Activated effector memory CD4-positive, alpha-beta T cell treated with anti-CD3 and anti-CD28 coated beads, Interleukin-2, amount 50 U/mL, for 16 hours (primary cell): ENCODE data around the gene HEATR1.
"Not testable (repeated sequence)": the region's sequence is repeated elsewhere in the genome, so short reads cannot be mapped to it uniquely, and the experiment has no call there.

Experiments
- DNase-seq: peaks from one replicate; pipeline ENCODE4 v3.0.0-alpha.2; 2020

HEATR1 gene

DNA sequence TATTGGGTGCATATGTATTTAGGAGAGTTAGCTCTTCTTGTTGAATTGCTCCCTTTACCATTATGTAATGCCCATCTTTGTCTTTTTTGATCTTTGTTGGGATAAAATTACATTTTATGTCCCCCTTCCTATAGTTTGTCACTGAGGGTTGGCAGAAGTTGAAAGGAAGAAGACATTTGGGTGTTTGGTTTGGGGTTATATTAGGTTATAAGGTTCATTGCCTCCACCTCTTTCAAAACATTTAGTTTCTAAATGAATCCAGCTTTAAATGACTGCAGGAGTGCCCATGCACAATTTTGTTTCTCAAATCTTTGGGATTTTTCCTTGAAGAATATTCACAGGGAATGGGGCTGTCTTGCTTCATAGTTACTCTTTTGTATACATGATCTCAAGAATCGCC, 95.1 kb downstream of the HEATR1 start:
- DNase-seq: no peak

DNA sequence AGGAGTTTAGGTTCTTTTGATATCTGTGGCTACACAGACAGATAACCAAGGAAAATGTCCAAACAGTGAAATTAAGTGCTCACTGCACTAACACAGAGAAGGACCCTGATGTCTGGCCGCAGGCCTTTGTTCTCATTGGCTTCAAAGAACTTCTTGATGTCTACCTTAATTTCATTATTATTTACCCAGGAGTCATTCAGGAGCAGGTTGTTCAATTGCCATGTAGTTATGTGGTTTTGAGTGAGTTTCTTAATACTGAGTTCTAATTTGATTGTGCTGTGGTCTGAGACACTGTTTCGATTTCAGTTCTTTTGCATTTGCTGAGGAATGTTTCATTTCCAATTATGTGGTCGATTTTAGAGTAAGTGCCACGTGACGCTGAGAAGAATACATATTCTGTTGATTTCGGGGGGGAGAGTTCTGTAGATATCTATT, 95.7 kb downstream of the HEATR1 start:
- no peak for DNase-seq

DNA sequence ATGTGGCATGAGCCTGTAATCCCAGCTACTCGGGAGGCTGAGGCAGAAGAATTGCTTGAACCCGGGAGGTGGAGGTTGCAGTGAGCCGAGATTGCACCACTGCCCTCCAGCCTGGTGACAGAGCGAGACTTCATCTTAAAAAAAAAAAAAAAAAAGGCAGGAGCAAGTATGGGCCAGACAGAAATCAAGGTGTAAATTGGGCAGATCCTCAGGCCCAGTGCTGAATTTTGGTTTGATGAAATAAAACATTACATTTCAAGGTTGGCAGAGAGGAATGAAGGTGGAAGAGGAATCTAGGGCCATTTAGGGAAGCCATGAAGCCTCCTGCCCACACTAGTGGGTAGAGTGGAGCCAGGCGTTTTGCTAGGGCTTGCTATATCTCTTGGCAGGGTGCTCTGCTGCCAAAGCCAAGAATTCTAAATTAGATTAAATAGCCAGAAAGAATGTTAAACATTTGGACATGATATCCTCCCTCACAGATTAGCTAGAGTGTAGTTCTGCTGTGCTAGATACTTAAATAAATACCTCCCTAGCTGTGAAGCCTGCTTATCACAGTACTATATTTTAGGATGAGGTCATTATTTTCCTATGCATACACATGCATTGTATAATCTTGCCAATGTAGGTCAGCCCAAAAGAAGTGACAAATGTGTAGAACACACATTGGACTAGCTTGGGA, 97.2 kb downstream of the HEATR1 start:
- no peak for DNase-seq

DNA sequence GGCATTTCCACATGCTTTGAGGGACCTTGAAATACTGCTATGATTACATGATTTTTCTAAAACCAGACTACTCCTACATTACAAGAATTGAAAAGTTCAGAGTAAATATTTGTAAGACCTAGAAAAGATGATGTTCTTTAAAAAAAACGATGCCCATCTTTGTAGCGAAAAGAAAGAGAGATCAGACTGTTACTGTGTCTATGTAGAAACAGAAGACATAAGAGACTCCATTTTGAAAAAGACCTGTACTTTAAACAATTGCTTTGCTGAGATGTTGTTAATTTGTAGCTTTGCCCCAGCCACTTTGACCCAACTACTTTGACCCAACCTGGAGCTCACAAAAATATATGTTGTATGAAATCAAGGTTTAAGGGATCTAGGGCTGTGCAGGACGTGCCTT, 100.0 kb downstream of the HEATR1 start:
- not testable (repeated sequence) for DNase-seq

DNA sequence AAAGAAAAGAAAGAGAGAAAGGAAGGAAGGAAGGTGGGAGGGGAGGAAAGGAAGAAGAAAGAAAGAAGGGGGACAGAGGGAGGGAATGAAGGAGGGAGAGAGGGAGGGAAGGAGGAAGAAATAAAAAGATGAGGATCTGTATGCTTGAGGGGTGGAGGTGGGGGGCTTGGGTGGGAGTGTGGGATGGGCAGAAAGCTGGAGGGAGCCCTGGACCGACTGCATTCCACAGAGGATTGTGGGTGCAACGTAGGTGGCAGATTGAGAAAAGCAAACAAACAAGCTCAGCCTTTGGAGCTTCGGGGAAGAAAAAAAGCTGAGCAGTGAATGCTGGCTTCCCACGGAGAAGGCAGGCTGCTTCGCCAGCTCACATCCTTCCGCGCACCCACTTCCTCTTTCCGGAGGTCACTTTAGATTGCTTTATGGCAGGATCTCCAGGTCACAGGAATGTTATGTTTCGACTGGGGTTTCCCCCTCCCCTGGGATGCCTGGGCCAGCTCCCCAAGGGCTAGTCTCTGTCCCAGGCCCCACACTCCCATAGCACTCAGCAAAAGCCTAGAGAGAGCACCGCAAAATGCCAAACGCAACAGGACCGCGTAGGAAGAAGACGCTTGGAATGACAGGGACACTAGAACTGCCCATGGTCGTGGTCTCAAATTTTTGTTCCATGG, 101.2 kb downstream of the HEATR1 start:
- no peak for DNase-seq

DNA sequence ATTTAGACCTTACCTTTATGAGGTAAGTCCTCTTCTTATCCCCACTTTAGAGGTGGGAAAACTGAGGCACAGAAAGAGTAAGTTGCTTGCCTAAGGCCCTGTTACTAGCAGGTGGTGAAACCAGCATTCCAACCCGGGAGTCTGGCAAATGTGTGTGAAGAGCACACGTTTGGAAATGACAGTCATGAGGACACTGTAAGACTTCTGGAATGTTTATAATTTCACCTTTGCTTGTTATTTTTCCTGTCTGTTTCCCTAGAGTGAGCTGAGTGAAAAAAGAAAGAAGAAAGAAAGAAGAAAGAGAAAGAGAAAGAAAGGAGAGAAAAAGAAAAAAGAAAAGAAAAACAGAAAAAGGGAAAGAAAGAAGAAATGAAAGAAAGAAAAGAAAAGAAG, 101.7 kb downstream of the HEATR1 start:
- no peak for DNase-seq

DNA sequence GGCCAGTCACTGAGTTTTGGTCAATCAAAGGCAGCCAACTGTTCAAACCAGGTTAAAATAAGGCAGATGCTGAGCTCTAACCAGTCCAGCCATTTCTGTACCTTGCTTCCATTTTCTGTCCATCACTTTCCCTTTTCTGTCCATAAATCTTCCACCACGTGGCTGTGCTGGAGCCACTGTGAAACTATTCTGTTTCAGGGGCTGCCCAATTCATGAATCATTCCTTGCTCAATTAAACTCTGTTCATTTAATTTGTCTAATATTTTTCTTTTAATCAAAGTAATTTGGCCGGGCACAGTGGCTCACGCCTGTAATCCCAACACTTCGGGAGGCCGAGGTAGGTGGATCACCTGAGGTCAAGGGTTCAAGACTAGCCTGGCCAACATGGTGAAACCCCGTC, 103.2 kb downstream of the HEATR1 start:
- DNase-seq: no peak
